Activated CD4-positive, alpha-beta memory T cell treated with anti-CD3 and anti-CD28 coated beads for 36 hours (primary cell): ENCODE measurements around the gene FBXL4. TPM values are rescaled to one million over a fixed set of nuclear protein-coding genes. Genes with fewer than 3 reads are reported as not detected.
"Not testable (repeated sequence)": the region's sequence is repeated elsewhere in the genome, so short reads cannot be mapped to it uniquely, and the experiment has no call there.

ENCODE experiments used
- CTCF ChIA-PET: fragments of 350-600 bp; sonication (Branson Sonifier 250); formaldehyde crosslinking; loops from one replicate; lab custom pipeline; 2021; ENCODE audit warnings: antibody characterized with exemption, inconsistent platforms; lab: Charles Lee
- POLR2A ChIA-PET: fragments of 350-600 bp; sonication (Branson Sonifier 250); formaldehyde crosslinking; loops from one replicate; lab custom pipeline; 2021; ENCODE audit warnings: antibody characterized with exemption; lab: Charles Lee
- DNase-seq: peaks from one replicate; pipeline ENCODE4 v3.0.0-alpha.2; 2020
- H3K27ac Mint-ChIP-seq: one replicate; pipeline ENCODE4 v1.8.0; 2021; ENCODE audit warnings: mixed read lengths
- H3K27me3 Mint-ChIP-seq: one replicate; pipeline ENCODE4 v1.8.0; 2021; ENCODE audit warnings: mixed read lengths
- H3K36me3 Mint-ChIP-seq: one replicate; pipeline ENCODE4 v1.8.0; 2021; ENCODE audit warnings: mixed read lengths
- H3K4me1 Mint-ChIP-seq: one replicate; pipeline ENCODE4 v1.8.0; 2021; ENCODE audit warnings: low read depth, mixed read lengths
- H3K4me3 Mint-ChIP-seq: one replicate; pipeline ENCODE4 v1.8.0; 2021; ENCODE audit warnings: mild to moderate bottlenecking, mixed read lengths
- H3K9me3 Mint-ChIP-seq: one replicate; pipeline ENCODE4 v1.8.0; 2021; ENCODE audit warnings: mixed read lengths
- intact Hi-C: fragments of 100-400 bp; cut with micrococcal nuclease; formaldehyde crosslinking; loops from one replicate; pipeline ENCODE4 v1.15.1; 2023
- total RNA-seq, 2 experiments: library from RNA; stranded (reverse); gene quantifications; one replicate each; pipeline ENCODE4 v1.2.3, GENCODE V29; 2021

Gene FBXL4
- total RNA-seq, 2 experiments from 2014 or later = 13.8 TPM

DNA sequence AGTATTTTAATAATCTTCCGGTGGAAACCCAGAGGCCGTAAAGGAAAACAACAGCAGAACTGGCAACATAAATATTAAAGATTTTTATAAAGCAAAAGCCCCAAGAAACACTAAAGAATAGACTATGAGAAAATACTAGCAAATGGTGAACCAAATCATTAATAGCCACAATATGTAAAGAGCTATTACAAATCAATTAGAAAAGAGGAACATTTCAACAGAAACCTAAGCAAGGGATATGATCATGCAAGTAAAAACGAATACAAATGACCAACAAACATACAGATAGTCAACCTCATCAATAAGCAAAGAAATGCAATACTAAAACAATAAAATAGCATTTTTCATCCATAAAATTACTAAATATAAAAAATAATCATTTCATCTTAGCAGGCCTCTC lies 3.6 kb downstream of the FBXL4 start:
- CTCF ChIA-PET = interaction anchor here (1.2 kb wide), 1 partner anchor 175 kb away, joined by 4 read pairs; no protein-coding TSS in a partner anchor
- peaks cover 38% of the 10 kb centered on the region for H3K4me1 Mint-ChIP-seq

DNA sequence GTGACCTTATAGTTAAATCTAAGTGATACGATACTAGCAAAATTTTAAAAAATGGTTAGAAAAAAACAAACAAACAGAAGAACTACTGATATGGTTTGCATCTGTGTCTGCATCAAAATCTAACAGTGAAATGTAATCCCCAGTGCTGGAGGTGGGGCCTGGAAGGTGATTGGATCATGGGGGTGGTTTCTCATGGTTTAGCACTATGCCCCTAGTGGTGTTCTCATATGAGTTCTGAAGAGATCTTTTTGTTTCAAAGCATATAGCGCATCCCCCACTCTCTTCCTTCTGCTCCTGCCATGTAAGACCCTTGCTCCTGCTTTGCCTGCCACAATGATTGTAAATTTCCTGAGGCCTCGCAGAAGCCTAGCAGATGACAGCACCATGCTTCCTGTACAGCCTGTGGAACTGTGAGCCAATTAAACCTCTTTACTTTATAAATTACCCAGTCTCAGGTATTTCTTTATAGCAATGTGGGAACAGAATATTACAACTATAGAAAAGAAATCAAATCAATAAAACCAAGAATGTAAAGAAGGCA lies 5.4 kb downstream of the FBXL4 start:
- H3K27me3 Mint-ChIP-seq = no peaks in the 10 kb centered on the region
- intact Hi-C loops = no loop called here
- no peak overlapping the region for H3K4me3 Mint-ChIP-seq
- H3K9me3 Mint-ChIP-seq = peaks cover 31% of the 10 kb centered on the region
- H3K27ac Mint-ChIP-seq = no peak overlapping the region
- ChIA-PET CTCF (no interaction called here), POLR2A (no interaction called here)
- no peak for DNase-seq
- peaks cover 34% of the 10 kb centered on the region for H3K36me3 Mint-ChIP-seq
- H3K4me1 Mint-ChIP-seq = peaks cover 50% of the 10 kb centered on the region

More for the DNA sequence above, 3.6 kb downstream of the FBXL4 start:
- Mint-ChIP-seq H3K9me3 (peaks cover 30% of the 10 kb centered on the region), H3K4me3 (no peak overlapping the region), H3K27ac (no peak overlapping the region), H3K36me3 (peaks cover 33% of the 10 kb centered on the region), H3K27me3 (no peaks in the 10 kb centered on the region)
- POLR2A ChIA-PET = no interaction called here
- intact Hi-C loops = no loop called here
- no peak for DNase-seq

DNA sequence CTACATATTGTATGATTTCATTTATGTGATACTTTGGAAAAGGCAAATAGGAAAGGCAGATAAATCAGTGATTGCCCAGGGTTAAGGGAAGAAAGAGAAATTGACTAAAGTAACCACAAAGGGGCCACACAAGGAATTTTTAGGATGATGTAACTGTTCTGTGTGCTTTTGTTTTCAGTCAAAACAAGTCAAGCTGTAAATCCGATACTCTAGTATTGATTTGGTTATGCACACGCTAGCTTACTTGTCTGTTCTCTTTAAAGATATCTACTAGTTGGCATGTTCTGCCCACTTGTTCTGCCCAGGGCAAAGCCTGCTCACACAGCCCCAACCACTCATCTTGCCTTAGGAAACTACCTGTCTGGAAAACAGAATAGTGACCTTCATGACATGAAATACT lies 6.4 kb downstream of the FBXL4 start:
- no peak for DNase-seq
- intact Hi-C loops = no loop called here
- Mint-ChIP-seq H3K9me3 (peaks cover 31% of the 10 kb centered on the region), H3K4me3 (no peak overlapping the region), H3K36me3 (peaks cover 35% of the 10 kb centered on the region), H3K27ac (no peak overlapping the region), H3K27me3 (no peaks in the 10 kb centered on the region), H3K4me1 (peaks cover 46% of the 10 kb centered on the region)
- POLR2A ChIA-PET = no interaction called here
- CTCF ChIA-PET = no interaction called here

DNA sequence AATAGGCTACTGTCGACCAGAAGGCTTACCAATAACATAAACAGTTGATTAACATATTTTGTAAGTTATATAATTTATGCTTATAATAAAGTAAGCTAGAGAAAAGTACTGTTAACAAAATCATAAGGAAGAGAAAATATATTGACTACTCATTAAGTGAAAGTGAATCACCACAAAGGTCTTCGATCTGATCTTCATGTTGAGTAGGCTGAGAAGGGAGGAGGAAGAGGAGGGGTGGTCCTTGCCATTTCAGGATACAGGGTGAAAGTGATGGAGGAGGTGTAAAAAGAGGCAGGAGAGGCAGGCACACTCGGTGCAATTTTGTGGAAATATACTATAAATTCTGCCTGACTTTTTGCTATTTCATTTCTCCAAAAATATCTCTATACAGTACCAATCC lies 10.4 kb downstream of the FBXL4 start:
- Mint-ChIP-seq H3K4me1 (peaks cover 43% of the 10 kb centered on the region), H3K27ac (no peak overlapping the region), H3K27me3 (no peaks in the 10 kb centered on the region), H3K36me3 (peaks cover 38% of the 10 kb centered on the region), H3K9me3 (peaks cover 25% of the 10 kb centered on the region), H3K4me3 (no peak overlapping the region)
- intact Hi-C loops = no loop called here
- DNase-seq = no peak
- ChIA-PET POLR2A (no interaction called here), CTCF (no interaction called here)

DNA sequence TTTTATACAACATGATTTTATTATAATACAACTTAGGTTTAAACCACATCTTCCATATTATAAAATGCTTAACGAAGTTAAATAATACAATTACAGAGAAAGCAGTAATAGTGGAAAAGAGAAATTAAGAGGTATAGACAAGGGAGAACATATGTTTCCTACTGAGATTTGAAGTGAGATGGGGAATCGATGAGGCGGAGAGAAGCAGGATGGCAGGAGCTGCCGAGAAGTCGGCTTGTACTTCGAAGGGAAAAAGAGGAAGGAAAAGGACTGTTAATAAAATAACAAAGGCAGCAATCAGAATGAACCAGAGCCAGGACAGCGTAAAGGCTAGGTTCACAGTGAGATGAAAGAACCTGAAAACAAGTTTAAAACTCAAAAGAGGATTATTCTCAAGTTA lies 15.4 kb downstream of the FBXL4 start:
- POLR2A ChIA-PET = no interaction called here
- peaks cover 22% of the 10 kb centered on the region for H3K36me3 Mint-ChIP-seq
- no peaks in the 10 kb centered on the region for H3K9me3 Mint-ChIP-seq
- H3K4me1 Mint-ChIP-seq = peaks cover 32% of the 10 kb centered on the region
- H3K4me3 Mint-ChIP-seq = no peak overlapping the region
- no peak overlapping the region for H3K27ac Mint-ChIP-seq
- H3K27me3 Mint-ChIP-seq = no peaks in the 10 kb centered on the region
- CTCF ChIA-PET = no interaction called here
- intact Hi-C loops = no loop called here
- no peak for DNase-seq

DNA sequence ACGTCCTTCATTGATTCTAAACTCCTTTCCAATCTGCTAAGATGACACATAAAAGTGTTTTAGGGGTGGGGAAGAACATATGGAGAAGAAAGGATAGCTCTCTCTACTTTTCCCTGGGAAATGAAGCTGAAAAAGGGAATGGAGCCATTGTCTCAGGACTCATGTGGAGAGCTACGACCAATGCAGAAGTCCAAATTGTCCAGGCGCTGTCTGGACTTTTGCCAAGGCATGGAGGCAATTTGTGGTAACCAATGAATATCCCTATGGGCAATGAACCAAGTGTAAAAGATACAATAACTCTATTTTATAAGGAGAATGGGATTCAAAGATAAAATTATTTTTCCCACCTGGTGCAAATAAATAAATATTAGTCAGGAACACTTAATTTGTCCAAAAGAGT lies 16.1 kb downstream of the FBXL4 start:
- Mint-ChIP-seq H3K4me1 (peaks cover 31% of the 10 kb centered on the region), H3K27me3 (no peaks in the 10 kb centered on the region), H3K4me3 (no peak overlapping the region), H3K36me3 (peaks cover 23% of the 10 kb centered on the region), H3K27ac (no peak overlapping the region), H3K9me3 (no peaks in the 10 kb centered on the region)
- ChIA-PET CTCF (no interaction called here), POLR2A (no interaction called here)
- intact Hi-C loops = no loop called here
- no peak for DNase-seq

DNA sequence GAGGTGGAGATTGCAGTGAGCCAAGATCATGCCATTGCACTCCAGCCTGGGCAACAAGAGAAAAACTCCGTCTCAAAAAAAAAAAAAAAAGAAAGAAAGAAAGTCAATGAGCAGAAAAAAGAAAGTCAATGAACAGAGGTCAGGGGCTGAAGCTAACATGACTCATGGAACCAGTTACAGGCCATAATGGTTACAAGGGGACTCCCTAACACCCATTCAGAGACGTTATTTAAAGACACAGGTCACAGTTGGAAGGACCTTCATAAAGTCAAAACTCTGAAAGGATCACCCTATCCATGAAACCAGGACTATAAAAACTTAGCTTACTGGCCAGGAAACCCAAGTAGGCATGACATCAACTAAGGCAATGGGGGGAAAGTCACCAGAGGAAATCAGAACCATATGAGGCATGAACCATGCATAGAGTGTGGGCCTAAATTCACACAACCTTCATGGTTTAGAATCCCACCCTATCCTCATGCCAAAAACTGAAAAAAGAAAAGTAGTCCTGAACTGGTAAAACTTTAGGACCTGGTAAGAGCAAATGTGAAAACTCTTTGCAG lies 18.2 kb downstream of the FBXL4 start:
- CTCF ChIA-PET = no interaction called here
- no peak overlapping the region for H3K27ac Mint-ChIP-seq

DNA sequence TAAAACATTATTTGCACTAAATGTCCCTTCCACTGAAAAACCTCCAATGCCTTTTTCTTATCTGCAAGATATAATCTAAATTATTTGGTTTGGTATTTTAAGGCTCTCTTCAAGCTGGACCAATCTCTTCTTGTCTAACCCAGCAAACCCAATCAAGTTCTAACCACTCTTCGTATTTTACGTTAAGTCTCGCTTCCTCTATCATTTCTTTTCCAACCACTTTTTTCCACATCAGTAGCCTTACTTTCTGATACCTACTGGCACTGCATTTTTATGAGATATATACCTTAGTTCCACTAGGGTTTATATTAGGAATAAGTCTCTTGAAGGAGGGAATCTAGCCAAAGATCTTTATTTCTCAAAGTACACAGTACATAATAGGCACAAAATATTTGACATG lies 19.1 kb downstream of the FBXL4 start:
- H3K36me3 Mint-ChIP-seq = peaks cover 40% of the 10 kb centered on the region
- POLR2A ChIA-PET = no interaction called here

More for the DNA sequence above, 18.2 kb downstream of the FBXL4 start:
- Mint-ChIP-seq H3K4me3 (no peak overlapping the region), H3K9me3 (no peaks in the 10 kb centered on the region), H3K4me1 (peaks cover 27% of the 10 kb centered on the region), H3K36me3 (peaks cover 37% of the 10 kb centered on the region), H3K27me3 (no peaks in the 10 kb centered on the region)
- no peak for DNase-seq
- intact Hi-C loops = no loop called here
- POLR2A ChIA-PET = no interaction called here

DNA sequence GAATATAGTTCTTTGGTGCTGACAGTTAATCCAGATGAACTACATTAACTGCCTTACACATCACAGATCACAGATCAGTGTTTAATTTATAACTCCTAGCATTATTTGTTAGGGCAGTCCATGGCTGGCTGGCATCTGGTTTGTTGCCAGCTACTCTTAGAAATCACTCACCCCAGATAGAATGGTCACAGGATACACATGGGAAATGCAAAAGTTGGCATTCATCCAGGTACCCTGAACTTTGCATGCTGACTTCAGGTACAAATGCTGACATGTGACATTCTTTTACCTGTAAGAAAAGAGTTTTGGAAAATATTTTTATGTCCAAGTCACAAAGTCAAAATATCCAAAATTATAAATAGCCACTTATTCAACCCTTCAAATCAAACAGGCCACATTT lies 20.2 kb downstream of the FBXL4 start:
- DNase-seq = no peak
- Mint-ChIP-seq H3K27ac (no peak overlapping the region), H3K9me3 (no peaks in the 10 kb centered on the region), H3K4me3 (no peak overlapping the region), H3K36me3 (peaks cover 44% of the 10 kb centered on the region), H3K4me1 (peaks cover 22% of the 10 kb centered on the region), H3K27me3 (no peaks in the 10 kb centered on the region)
- intact Hi-C loops = no loop called here
- ChIA-PET CTCF (no interaction called here), POLR2A (no interaction called here)

More for the DNA sequence above, 19.1 kb downstream of the FBXL4 start:
- intact Hi-C loops = no loop called here
- no peak overlapping the region for H3K4me3 Mint-ChIP-seq
- no peaks in the 10 kb centered on the region for H3K27me3 Mint-ChIP-seq
- CTCF ChIA-PET = no interaction called here
- no peaks in the 10 kb centered on the region for H3K9me3 Mint-ChIP-seq
- DNase-seq = no peak
- H3K4me1 Mint-ChIP-seq = peaks cover 27% of the 10 kb centered on the region
- H3K27ac Mint-ChIP-seq = no peak overlapping the region

DNA sequence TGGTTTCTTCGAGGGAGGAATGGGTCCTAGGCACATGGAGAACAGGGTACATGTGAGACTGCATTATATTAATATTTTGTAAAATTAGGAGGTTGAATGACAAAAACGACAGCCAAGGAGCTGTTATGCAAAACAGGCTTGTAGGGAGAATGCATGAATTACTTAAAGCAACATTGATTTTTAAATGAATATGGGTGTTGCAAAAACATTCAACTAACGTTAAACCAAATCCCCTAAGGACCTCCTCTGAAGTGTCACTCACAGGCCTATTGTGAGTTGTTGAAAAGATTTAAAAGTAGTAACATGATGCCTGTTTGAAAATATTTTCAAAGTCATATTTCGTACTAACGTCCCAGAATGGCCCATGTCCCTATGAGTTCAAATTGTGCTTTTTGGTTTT lies 21.9 kb downstream of the FBXL4 start:
- H3K27me3 Mint-ChIP-seq = no peaks in the 10 kb centered on the region
- ChIA-PET CTCF (no interaction called here), POLR2A (no interaction called here)
- no peak overlapping the region for H3K4me3 Mint-ChIP-seq
- no peaks in the 10 kb centered on the region for H3K9me3 Mint-ChIP-seq
- H3K36me3 Mint-ChIP-seq = peaks cover 44% of the 10 kb centered on the region
- peaks cover 27% of the 10 kb centered on the region for H3K4me1 Mint-ChIP-seq
- DNase-seq = no peak
- intact Hi-C loops = no loop called here
- no peak overlapping the region for H3K27ac Mint-ChIP-seq

DNA sequence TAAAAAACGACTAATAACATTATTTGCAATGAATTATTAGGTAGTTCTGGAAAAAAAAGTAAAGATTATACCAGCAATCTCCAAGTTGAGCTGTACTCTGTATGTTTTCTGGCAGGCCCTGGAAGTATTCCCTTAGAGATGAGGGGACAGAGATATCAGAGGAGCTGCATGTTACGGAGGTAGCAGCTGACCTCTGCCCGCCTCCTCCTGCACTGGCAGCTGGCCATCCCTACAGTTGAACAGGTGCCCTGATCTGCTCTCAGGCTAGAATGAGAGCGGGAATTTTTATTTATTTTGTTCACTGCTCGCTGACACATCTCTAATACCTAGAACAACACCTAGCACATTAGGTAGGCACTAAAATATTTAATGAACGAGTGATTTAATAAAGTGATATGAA lies 23.1 kb downstream of the FBXL4 start:
- Mint-ChIP-seq H3K9me3 (no peaks in the 10 kb centered on the region), H3K4me3 (no peak overlapping the region), H3K4me1 (peaks cover 24% of the 10 kb centered on the region), H3K27me3 (no peaks in the 10 kb centered on the region), H3K36me3 (peaks cover 44% of the 10 kb centered on the region), H3K27ac (no peak overlapping the region)
- intact Hi-C loops = no loop called here
- DNase-seq = no peak
- POLR2A ChIA-PET = no interaction called here
- CTCF ChIA-PET = no interaction called here

DNA sequence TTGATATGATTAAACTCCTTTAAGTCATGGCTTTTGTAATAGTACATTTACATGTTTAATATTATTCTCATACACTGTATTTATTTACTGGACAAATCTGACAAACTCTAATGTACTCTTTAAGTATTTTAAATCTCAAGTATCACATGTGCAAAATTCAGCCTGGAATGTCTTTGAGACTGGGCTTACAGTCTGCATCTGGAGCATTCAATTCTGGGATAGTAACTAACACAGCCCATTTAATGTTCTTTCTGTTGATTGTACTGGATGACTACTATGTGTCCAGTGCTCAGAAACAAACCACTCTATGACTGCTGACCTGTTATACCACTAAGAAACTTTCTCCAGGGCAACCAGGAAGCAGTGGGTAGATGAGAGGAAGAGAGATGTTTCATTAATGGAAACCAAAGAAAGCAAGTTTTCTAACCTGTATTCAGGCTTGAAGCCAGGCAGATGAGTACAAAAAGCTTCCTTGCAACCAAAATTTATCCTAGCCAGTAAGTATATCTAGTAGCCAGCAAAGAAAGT lies 26.8 kb downstream of the FBXL4 start:
- peaks cover 42% of the 10 kb centered on the region for H3K36me3 Mint-ChIP-seq
- no peaks in the 10 kb centered on the region for H3K27me3 Mint-ChIP-seq
- no peak overlapping the region for H3K4me3 Mint-ChIP-seq
- intact Hi-C loops = no loop called here
- H3K27ac Mint-ChIP-seq = no peak overlapping the region
- peaks cover 17% of the 10 kb centered on the region for H3K4me1 Mint-ChIP-seq
- POLR2A ChIA-PET = no interaction called here
- CTCF ChIA-PET = no interaction called here
- DNase-seq = no peak
- no peaks in the 10 kb centered on the region for H3K9me3 Mint-ChIP-seq

DNA sequence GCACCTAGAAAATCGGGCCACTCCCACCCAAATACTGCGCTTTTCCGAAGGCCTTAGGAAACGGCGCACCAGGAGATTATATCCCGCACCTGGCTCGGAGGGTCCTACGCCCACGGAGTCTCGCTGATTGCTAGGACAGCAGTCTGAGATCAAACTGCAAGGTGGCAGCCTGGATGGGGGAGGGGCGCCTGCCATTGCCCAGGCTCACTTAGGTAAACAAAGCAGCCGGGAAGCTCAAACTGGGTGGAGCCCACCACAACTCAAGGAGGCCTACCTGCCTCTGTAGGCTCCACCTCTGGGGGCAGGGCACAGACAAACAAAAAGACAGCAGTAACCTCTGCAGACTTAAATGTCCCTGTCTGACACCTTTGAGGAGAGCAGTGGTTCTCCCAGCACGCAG lies 36.8 kb downstream of the FBXL4 start:
- CTCF ChIA-PET = not testable (repeated sequence)

More for the DNA sequence above, 36.8 kb downstream of the FBXL4 start:
- H3K4me1 Mint-ChIP-seq, intact Hi-C loops, H3K4me3 Mint-ChIP-seq, POLR2A ChIA-PET, H3K27ac Mint-ChIP-seq, DNase-seq, H3K27me3 Mint-ChIP-seq: not testable (repeated sequence)
- peaks cover 65% of the 10 kb centered on the region for H3K36me3 Mint-ChIP-seq
- peaks cover 26% of the 10 kb centered on the region for H3K9me3 Mint-ChIP-seq
